ENCODE results near the gene C2orf76.

The C2orf76 gene

DNA sequence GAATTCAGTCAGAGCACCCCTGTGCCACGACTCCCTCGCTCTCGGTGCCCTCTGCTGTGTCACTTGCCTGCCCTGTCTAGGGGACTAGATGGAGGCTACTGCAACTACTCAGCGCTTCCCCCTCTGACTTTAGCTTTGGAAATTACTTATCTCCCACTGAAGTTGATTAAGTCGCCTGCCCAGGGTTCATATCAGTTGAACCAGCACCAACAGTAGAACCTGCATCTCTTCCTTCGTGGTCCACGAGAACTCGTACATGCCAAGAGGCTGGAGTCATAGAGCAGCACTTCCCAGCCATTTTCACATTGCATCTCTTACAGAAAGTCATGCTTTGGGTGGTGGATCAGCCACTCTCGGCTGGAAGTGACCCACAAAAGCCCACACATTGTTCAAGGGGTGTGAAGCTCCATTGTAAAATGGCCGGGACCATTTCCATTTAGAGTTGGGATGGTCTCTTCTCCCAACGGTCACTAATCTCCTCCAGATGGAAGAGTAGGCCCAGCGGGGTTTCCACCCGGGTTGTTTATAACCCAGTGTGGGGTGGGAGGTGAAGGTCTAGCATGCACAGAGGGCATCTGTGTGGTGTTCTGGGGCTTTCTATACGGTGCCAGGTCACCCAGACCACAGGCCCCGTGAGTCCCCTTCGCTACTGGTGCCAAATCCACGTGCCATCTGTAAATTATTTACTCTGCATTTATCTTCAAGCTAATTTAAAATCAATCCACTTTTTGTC is 105.0 kb downstream of the C2orf76 start:
- peak; percentile 35 for DNase-seq

DNA sequence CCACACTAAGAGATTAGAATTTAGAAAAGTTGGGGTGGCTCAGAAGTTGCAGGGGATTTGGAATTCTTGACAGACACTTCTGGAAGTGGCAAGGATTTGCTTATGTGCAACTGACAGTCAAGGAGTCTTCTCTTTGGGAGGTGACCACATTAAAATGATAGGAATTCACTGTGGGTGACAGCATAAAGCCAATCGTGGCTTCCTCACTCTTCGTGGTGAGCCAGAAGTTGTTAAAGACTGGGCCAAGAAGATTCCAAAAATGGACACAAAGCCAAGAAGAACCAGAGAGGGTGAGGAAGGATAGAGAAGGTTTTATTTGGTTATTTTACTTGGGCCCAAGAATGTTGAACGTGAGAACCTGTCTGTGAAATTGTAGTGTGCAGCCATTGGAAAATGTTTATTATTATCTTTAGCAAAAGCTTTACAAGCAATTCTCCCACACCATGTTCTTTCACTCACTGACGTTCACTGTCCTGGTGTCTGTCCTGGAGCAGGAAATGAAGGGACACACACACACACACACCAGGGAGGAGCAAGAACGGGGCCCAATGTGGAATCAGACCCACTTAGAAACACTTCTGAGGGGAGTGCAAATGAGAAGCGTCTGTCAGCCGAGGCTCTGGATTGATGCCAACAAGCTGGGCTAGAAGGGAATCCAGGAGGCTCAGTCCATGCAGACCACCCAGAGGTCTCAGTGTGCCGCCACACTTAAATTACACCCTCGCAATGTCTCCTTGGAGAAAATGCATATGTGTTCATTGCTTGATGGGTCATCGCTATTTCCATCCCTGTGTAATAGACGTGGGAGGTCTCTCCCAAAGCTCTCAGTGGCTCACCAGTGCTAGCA is 105.8 kb downstream of the C2orf76 start:
- DNase-seq: no peak

DNA sequence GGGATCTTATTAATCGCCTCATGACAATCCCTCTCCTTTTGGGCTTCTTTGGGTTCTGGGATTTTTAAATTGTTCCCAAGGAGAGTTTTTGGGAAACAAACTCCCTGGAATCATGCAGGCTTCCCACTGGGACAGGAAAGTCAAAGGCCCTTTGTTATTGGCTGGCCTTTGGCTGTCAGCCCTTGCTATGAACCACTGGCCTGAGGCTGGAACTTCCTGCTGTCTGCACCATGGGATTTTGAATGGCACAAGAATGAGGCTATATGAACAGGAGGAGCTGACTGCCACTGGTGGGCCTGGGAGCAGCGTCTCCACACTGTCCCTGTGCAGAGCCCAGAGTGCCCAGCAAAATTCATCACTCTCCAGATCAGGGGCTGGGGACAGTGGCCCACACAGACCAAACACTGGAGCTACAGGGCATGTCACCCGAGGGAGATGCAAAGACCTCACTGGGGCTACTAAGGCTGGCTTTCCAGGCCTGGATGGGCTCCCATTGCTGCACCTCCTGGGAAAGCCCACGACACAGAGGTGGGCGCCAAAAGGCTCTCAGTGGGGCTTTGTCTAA is 107.3 kb downstream of the C2orf76 start:
- peak; percentile 44 for DNase-seq

DNA sequence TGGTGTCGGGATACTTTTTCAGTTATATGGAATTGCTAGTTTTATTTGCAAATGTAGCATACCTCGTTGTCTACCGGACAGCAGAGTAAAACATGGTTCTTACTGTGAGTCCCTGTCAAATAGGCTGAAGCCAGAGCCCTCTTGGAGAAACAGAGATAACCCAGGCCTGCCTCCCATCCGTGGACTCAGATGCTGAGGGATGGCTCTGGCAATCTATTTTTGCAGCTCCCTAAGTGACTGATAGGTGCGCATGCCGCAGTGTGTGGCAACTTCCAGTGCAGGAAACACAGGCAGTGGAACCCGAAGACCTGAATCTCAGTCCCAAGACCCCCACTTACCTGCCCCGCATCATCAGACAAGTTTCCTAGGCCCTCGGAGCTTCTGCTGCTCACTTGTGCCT is 109.4 kb downstream of the C2orf76 start:
- peak; percentile 26 for DNase-seq

DNA sequence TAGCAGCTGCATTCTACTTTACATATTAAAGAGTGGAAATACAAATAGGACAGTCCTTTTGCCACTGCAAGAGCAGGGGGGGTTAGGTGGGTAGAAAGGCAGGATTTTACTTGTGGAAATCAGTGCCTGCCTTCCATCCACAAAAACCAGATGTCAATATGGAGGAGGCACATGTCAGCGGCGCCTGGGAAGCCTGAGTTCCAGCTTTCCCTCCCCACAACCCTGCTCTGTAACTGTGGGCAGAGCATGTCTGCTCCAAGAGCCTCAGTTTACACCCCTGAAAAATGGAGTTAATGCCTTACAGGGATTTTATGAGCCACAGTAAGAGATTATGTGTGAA is 110.1 kb downstream of the C2orf76 start:
- DNase-seq: no peak

DNA sequence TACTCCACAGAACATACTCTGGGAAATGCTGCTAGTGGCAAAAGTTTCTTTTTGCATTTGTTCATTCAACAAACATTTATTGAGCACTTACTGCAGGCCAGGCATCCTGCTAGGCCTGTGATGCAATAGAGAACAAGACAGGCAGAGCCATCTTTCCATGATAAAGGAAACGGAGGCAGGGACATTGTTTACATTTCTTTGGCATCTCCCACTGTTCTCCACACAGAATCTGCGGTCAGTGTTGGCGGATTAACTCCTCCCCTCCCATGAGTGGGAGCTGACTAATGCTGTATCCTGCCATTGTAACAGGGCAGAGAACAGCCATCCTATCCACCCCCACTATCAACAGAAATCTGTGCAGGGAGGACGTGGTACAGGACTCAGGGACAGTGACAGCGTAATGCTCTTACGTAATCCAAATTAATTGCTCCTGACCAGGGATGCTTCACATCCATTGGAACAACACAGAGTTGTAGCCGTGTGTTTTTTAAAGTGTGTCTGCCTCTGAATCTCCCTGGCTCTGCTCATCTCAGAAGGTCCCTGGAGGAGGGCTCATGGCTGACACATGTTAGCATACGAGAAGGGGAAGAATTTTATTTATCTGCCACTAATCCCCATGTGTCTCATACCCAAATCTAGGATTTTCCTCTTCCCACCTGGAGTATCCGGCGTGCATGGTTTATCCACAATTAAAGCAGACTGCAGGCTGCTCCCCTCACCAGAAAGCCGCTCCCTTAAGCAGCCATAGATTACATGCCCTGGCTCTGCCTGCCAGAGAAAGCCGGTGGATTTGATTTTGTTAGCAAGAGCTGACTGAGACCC is 110.7 kb downstream of the C2orf76 start:
- DNase-seq: peak; percentile 40

DNA sequence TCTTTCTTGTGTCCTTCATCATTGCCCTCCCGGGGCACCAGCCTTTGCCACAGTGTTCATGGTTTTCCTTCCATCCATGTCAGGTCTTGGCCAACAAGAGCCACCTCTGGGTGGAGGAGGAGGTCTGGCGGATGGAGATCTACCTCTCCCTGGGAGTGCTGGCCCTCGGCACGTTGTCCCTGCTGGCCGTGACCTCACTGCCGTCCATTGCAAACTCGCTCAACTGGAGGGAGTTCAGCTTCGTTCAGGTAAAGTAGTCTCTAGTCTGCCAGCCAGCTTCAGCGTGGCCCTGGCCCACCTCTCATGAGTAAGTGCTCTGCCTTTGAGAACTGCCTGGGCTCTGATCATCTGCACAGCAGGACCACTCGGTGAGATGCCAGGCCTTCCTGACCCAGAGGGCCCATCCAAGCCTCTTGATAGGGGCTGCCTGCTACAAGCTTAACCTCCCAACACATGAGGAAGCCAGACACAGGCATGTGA is 112.0 kb downstream of the C2orf76 start:
- peak; percentile 21 for DNase-seq

DNA sequence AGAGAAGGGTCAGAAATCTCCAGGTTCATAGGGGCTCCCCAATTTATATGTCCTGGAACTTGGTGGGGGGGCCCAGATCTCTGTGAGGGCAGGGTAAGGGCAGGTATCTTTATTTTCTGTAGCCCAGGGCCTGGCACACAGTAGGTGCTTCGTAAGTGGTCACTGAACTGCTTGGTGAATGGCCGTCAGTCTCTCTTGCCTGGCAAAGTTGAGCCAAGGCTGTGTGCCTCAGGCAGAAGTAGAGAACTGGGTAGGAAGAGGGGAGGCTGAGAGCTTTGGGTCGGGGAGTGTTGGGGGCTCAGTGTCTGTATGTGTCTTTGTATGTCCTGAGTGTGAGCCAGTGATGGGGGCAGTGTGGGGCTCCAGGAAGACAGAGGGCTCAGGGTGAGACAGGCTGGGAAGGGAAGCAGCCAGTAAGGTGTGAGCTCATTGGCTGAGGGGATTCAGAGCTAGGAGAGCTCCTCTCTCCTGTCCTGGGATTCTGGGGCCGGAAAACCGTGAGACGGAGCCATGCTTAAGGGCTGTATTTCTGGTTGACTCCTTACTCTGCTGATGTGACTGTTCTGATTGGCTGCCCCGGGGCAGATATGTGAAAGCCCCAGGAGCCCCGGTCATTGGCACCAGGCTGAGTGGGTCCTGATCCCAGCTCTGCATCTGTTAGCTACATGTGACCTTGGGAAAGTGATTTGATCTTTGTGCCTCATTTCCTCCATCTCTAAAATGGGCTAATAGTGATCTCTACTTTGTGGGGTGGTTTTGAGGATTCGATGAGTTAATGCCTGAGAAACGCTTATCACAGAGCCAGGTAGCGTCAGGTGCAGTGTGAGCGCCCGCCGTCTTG is 112.7 kb downstream of the C2orf76 start:
- peak; percentile 32 for DNase-seq

DNA sequence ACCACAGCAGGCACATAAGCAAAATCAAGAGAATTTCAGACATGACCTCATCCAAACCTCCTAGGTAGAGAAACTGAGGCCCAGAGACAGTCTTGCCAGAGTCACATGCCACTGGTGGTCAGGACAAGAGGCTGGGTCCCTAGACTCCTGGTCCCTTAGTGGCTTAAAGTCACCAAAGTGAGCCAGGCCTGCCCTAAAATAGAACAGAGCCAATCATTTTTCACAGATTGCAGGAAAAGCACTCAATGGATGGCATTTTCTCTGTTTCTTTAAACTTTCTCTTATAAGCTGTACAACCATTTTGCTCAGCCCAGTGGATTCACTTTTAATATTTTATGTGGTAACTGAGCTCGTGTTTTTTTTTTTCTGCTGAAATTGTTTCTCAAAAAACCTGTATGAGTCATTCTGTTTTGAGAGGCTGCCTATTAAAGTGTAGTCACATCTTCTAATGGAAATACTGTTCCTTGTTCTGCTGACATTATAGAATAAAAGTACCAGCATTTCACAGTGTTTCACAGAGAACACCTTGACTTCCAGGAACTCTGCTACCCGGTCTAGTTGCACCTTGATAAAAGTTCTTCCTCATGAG is 113.4 kb downstream of the C2orf76 start:
- DNase-seq: no peak

Measured in right forelimb (tissue), 1 donor.